Smooth muscle cell (in vitro differentiated cells): ENCODE data around the gene SERP1. TPM values are rescaled to one million over a fixed set of nuclear protein-coding genes. Genes with fewer than 3 reads are reported as not detected.

Experiments
- DNase-seq: peaks from one replicate; lab custom pipeline; 2025; ENCODE audit not compliant: unreplicated experiment; lab: John Stamatoyannopoulos, UW
- H2AFZ ChIP-seq: fragments of 200-600 bp; sonication (generic); 2 replicates; pipeline ENCODE4 v1.6.0; 2016; ENCODE audit warnings: antibody characterized with exemption, low read depth, mild to moderate bottlenecking
- H3F3A ChIP-seq: fragments of 200-600 bp; sonication (generic); 2 replicates; pipeline ENCODE4 v1.6.0; 2017; ENCODE audit warnings: antibody characterized with exemption, low read depth
- H3K27ac ChIP-seq: fragments of 200-600 bp; sonication (generic); 2 replicates; pipeline ENCODE4 v1.5.1; 2016; ENCODE audit warnings: low read depth, mild to moderate bottlenecking
- H3K27me3 ChIP-seq: fragments of 200-600 bp; sonication (generic); 2 replicates; pipeline ENCODE4 v1.6.1; 2016; ENCODE audit warnings: low read depth, mild to moderate bottlenecking
- H3K36me3 ChIP-seq: fragments of 200-600 bp; sonication (generic); 2 replicates; pipeline ENCODE4 v1.5.1; 2016; ENCODE audit warnings: low read depth
- H3K4me1 ChIP-seq: fragments of 200-600 bp; sonication (generic); 2 replicates; pipeline ENCODE4 v1.5.1; 2016; ENCODE audit warnings: low read depth
- H3K4me2 ChIP-seq: fragments of 200-600 bp; sonication (generic); 2 replicates; pipeline ENCODE4 v1.6.0; 2016; ENCODE audit warnings: mild to moderate bottlenecking
- H3K4me3 ChIP-seq: fragments of 200-600 bp; sonication (generic); 2 replicates; pipeline ENCODE4 v1.5.1; 2016; ENCODE audit warnings: mild to moderate bottlenecking
- H3K79me2 ChIP-seq: fragments of 200-600 bp; sonication (generic); 2 replicates; pipeline ENCODE4 v1.6.0; 2016; ENCODE audit warnings: low read depth, mild to moderate bottlenecking
- H3K9ac ChIP-seq: fragments of 200-600 bp; sonication (generic); 2 replicates; pipeline ENCODE4 v1.6.0; 2016; ENCODE audit warnings: low read depth
- H3K9me3 ChIP-seq: fragments of 200-600 bp; sonication (generic); replicated peaks from 2 replicates; pipeline ENCODE4 v1.5.1; 2016; ENCODE audit warnings: low read depth
- H4K20me1 ChIP-seq: fragments of 200-600 bp; sonication (generic); 2 replicates; pipeline ENCODE4 v1.6.0; 2016; ENCODE audit warnings: low read depth
- WGBS: methylation state at CpG from one replicate; pipeline ENCODE4 v1.1.7; 2016; ENCODE audit warnings: low lambda C conversion rate; 5-methylcytosine and 5-hydroxymethylcytosine counted together
- polyA plus RNA-seq: library from polyadenylated mRNA; unstranded; fragments of >200 nt; fragmentation: Nextera tagmentation; extraction: Ambion mirVana; gene quantifications from 2 replicates; pipeline ENCODE4 v1.2.1, GENCODE V29; 2016
- total RNA-seq: library from RNA; depleted of rRNA; stranded (reverse); fragments of >200 nt; gene quantifications from 2 replicates; pipeline ENCODE4 v1.2.3, GENCODE V29; 2014
- TF ChIP-seq, protein P1 (sequence below): fragments of 200-600 bp; sonication (generic); IDR thresholded peaks from 2 replicates; pipeline ENCODE4 v1.5.1; 2017; ENCODE audit warnings: borderline replicate concordance, mild to moderate bottlenecking, antibody characterized with exemption; ENCODE audit not compliant: insufficient read depth, poor library complexity, severe bottlenecking

Gene SERP1
- total and polyA plus RNA-seq, 2 experiments from 2014 or later = 247 to 268 TPM

DNA sequence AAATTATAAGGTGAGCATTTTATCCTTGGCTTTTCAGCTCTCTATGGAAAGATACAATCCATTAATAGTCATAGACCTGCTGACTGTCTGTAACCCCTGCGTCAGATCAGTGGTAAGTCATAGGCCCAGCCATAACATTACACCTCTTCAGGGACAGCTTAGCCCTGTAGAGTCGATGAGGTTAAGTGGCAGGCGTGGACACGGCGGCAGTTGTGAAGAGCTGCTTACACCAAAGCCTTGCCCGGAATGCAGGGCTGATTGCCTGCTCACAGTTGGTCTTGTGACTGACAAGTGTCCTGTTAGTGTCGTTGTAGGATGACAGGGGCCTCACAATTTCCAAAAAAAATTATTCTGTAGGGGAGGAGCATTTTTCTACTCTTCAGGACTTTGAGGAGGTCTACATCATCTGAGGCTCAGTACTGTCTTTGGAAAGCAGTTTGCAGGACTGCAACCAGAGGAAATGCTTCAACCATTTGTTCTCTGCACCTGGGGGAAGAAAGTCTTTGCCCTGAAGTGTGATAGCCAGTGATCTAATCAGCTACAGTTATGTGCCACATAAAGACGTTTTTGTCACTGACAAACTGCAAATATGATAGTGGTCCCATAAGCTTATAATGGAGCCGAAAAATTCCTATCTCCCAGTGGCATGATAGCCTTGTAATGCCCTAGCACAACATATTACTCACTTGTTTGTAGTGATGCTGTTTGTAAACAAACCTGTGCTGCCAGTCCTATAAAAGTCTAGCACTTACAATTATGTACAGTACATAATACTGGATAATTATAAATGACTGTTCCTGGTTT lies 41.9 kb upstream of the SERP1 start:
- TF ChIP-seq, protein P1, sequence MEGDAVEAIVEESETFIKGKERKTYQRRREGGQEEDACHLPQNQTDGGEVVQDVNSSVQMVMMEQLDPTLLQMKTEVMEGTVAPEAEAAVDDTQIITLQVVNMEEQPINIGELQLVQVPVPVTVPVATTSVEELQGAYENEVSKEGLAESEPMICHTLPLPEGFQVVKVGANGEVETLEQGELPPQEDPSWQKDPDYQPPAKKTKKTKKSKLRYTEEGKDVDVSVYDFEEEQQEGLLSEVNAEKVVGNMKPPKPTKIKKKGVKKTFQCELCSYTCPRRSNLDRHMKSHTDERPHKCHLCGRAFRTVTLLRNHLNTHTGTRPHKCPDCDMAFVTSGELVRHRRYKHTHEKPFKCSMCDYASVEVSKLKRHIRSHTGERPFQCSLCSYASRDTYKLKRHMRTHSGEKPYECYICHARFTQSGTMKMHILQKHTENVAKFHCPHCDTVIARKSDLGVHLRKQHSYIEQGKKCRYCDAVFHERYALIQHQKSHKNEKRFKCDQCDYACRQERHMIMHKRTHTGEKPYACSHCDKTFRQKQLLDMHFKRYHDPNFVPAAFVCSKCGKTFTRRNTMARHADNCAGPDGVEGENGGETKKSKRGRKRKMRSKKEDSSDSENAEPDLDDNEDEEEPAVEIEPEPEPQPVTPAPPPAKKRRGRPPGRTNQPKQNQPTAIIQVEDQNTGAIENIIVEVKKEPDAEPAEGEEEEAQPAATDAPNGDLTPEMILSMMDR = no peak
- Histone ChIP-seq H4K20me1 (no peaks in the 10 kb centered on the region), H3K79me2 (peaks cover 11% of the 10 kb centered on the region), H2AFZ (no peak overlapping the region), H3K4me1 (no peaks in the 10 kb centered on the region), H3K4me3 (no peak overlapping the region), H3K27ac (no peak overlapping the region), H3K36me3 (peaks cover 13% of the 10 kb centered on the region), H3K9me3 (no peaks in the 10 kb centered on the region), H3K27me3 (no peaks in the 10 kb centered on the region), H3K9ac (no peak overlapping the region), H3F3A (no peaks in the 10 kb centered on the region), H3K4me2 (no peak overlapping the region)
- no peak for DNase-seq
- 74% methylated on average over 9 of the region's 9 CpGs for WGBS

DNA sequence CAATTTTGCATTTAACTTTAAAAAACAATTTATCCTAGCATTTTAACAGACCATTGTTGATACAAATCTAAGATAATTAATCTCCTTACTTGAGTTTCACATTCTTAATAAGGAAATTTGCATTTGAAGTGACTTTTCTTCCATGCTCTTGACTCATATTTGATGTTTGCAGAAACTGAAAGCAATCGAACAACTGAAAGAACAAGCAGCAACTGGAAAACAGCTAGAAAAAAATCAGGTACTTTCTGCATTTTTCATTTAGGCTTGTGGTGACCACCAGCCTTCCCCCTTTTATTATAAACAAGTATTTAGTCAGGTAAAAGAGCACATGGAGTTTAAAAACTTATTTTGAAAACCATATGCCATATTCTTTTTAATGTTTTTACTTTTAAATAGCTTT lies 36.7 kb upstream of the SERP1 start:
- Histone ChIP-seq H3K27me3 (no peaks in the 10 kb centered on the region), H3K27ac (no peak overlapping the region), H4K20me1 (peaks cover 5% of the 10 kb centered on the region), H3K79me2 (peaks cover 21% of the 10 kb centered on the region), H3K9me3 (no peaks in the 10 kb centered on the region), H3K36me3 (peaks cover 25% of the 10 kb centered on the region), H3K9ac (no peak overlapping the region), H3K4me2 (no peak overlapping the region), H2AFZ (no peak overlapping the region), H3F3A (no peaks in the 10 kb centered on the region), H3K4me3 (no peak overlapping the region), H3K4me1 (no peaks in the 10 kb centered on the region)
- WGBS = 95% methylated on average over 1 of the region's 1 CpG
- no peak for DNase-seq
- TF ChIP-seq, protein P1 = no peak

DNA sequence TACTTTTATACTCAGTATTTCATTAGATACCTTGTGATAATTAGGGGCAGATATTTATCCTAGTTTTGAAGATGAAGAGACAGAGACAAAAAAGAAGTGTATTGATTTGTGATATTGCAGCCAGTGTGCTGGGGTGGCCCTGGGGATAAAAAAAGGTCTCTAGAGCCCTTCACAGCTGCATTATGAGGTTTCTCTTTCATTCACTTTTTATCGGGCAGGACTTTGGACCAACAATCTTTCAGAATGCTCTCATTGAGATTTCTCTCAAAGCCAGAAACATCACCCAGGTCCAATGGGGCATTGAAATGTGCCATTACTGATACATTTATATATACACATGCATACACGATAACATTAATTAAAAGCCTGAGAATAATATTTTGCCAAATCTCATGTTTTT lies 36.3 kb upstream of the SERP1 start:
- H3K9ac ChIP-seq = no peak overlapping the region

More for the DNA sequence above, 36.3 kb upstream of the SERP1 start:
- Histone ChIP-seq H3K36me3 (peaks cover 28% of the 10 kb centered on the region), H4K20me1 (peaks cover 8% of the 10 kb centered on the region), H3K4me2 (no peak overlapping the region), H3K9me3 (no peaks in the 10 kb centered on the region), H3K4me3 (no peak overlapping the region), H2AFZ (no peak overlapping the region), H3K27me3 (no peaks in the 10 kb centered on the region), H3K27ac (no peak overlapping the region), H3K79me2 (peaks cover 21% of the 10 kb centered on the region), H3K4me1 (no peaks in the 10 kb centered on the region), H3F3A (no peaks in the 10 kb centered on the region)
- no peak for DNase-seq
- TF ChIP-seq, protein P1 = no peak
- WGBS = 91% methylated on average over 2 of the region's 2 CpGs
